GM21529 (cell line): ENCODE measurements around the gene KRTAP4-9.
"Not testable (repeated sequence)": the region's sequence is repeated elsewhere in the genome, so short reads cannot be mapped to it uniquely, and the experiment has no call there.

ENCODE experiments used
- ATAC-seq: cut with Tn5 transposase; IDR thresholded peaks from one replicate; pipeline ENCODE4 v1.9.1; 2021; ENCODE audit not compliant: unreplicated experiment

The KRTAP4-9 gene

DNA sequence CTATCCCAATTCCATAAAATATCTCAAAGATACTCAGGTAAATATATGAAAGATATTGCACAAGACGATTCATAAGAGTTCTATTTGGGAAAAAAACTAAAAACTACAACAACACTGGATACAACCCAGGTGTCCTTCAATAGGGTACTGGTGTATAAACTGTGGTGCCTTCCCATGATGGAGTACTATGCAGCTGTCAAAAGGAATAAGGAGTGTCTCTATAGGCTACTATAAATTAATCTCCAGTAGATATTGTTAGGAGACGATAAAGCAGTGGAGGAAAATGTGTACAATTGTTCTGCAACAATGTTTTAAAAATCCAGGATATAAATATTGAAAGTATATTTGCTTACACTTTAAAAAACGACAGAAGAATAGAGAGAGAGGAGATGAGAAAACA is 21.2 kb downstream of the KRTAP4-9 start:
- ATAC-seq = no peak

DNA sequence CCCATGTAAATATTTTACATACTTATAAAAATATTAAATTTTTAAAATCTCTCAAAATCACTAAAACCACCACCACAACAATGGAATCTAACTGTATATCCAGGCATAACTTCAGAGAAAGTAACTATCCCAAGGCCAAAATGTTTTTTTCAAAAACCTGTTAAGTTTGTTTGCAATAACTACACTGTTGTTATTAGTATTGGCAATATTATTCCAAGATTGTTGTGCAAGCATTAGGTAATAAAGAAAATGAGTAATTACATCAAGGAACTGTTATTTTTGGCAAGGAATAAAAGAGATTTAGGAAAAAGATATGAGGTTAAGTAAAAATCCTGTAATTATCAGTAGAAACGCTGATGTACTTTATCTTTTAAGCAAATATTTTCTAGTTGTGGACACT is 22.2 kb downstream of the KRTAP4-9 start:
- ATAC-seq = no peak

DNA sequence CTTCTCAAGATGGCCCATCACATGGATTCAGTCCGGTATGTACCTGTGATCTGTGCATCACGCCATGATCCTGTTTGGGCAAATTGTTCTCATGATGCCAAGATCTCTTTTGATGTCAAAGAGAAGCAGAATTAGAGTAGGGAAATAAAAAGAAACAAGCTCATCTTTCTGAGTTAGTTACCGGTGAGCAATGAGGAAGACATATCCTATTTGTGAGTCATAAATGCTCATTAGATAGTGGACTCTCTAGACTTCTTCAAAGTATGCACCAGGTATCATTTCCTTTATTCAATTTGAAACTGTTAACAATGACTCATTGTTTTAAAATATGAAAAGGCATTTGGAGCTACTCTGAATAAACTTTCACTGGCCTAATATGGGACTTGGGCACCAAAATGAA is 26.8 kb downstream of the KRTAP4-9 start:
- no peak for ATAC-seq

DNA sequence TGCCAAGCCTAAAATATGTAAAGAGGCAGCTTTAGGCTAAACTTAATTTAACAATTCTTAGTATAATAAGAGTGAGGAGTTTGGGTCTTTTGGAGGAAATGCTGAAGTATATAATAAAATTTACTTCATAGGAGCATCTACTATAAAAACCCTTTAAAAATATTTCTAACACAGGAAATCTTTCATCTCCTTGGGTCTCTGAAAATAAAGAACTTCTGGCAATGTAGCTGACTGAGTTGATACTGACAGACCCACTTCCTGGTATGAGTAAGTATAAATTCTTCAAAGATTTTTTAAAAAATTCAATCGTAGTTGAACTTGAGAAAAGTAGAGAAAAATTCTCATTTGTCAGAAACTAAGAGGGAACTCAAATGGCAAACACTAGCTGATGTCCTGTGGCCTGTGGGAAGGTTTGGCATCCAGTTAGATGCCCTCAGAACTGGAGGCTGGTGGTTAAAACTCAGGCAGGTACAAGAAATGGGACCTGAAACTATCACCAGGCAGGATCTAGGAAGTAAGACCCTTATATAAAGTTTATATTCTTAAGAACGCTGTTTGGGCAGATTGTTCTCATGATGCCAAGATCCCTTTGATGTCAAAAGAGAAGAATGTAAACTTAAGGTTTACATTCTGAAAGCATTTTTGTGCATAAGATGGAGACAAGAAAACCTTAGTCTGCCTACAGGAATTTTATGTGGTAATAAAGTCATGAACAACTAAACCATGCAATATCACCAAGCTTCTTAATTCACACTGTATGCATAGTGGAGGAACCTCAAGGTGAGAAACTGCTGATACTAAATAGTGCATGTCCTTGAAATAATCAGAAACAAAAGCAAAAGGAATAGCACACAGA is 28.9 kb downstream of the KRTAP4-9 start:
- no peak for ATAC-seq

GRCh38 chr17:41139865-41140264 is 34.7 kb downstream of the KRTAP4-9 start:
- not testable (repeated sequence) for ATAC-seq

- ATAC-seq = no peak
These were observed 35.4 kb downstream of the KRTAP4-9 start, which contains the start of gene KRTAP4-6 for GRCh38 chr17:41140360-41141131. Gene KRTAP4-6 (minus strand): TSS chr17:41140544. CDS start chr17:41140487, 57 bp downstream.

GRCh38 chr17:41141361-41141760 is 36.2 kb downstream of the KRTAP4-9 start:
- no peak for ATAC-seq

DNA sequence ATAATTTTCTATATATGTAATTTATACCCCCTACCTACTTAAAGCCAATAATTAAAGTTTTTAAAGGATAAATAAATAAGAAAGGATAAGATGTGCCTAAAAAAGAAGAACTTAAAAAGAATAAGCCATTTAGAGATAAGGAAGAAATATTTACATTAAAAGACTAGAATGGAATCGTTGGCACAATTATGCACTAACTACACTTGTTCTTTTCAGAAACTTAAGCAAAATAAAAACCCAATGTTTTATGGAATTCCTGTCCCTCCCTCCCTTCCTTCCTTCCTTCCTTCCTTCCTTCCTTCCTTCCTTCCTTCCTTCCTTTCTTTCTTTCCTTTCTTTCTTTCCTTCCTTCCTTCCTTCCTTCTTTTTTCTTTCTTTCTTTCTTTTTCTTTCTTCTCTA is 39.7 kb downstream of the KRTAP4-9 start:
- ATAC-seq = no peak

GRCh38 chr17:41145261-41145660 is 40.1 kb downstream of the KRTAP4-9 start:
- no peak for ATAC-seq

DNA sequence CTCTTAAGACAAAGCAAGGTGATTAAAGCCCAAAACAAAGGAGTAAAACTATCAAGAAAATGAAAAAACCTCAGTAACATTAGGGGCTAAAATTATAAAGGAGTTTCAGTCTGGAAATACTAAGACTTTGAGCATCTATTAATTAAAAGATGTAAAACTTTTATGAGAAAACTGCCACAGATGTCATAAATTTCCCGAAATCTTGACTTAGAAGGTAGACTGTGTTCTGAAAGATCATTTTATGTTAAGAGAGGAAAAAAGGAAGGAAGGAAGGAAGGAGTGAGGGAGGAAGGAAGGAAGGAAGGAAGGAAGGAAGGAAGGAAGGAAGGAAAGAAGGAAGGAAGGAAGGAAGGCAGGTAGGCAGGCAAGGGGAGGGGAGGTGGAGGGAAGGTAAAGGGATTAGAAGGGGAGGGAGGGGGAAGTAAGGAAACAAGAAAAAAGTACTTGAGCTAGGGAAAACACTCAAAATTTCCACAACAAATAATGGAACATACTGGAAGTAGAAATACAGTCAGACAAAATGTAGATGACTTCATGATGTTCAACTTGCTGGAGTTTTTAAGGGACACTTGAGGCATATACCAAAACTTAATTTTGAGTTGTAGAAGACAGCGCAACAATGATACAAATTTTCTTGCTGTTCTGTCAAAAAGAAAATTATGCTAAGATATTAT is 42.5 kb downstream of the KRTAP4-9 start:
- ATAC-seq = no peak

GRCh38 chr17:41148971-41149651 is 43.9 kb downstream of the KRTAP4-9 start:
- not testable (repeated sequence) for ATAC-seq

- ATAC-seq = no peak
These were observed 44.4 kb downstream of the KRTAP4-9 start, which contains the start of gene KRTAP4-5 for GRCh38 chr17:41149652-41149985. Gene KRTAP4-5 (minus strand): TSS chr17:41149825. CDS start chr17:41149767, 58 bp downstream.

GRCh38 chr17:41150026-41150425 is 44.8 kb downstream of the KRTAP4-9 start:
- no peak for ATAC-seq

- no peak for ATAC-seq
These were observed 46.3 kb downstream of the KRTAP4-9 start for GRCh38 chr17:41151525-41151924.

DNA sequence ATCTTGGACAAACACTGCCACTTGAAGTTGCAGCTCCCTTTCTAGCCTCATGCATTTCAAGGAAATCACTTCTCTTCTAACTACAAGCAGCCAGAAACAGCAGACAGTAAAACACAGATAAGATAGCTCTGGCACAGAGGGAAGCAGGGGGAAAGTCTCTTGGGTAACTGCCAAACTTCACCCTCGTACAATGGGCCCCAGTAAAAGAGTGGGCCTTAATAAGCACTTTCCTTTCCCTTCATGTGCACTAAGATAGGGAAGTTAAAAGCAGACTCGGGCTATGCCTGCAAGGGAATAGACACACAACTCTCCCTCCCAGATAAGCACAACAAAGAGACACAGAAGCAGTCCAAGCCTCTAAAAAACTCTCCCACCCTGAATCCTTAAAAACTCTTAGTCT is 48.7 kb downstream of the KRTAP4-9 start:
- no peak for ATAC-seq
